Caco-2 (cell line): Measurements from ENCODE around the gene GKN1. TPM values are rescaled to one million over a fixed set of nuclear protein-coding genes. Genes with fewer than 3 reads are reported as not detected.

ENCODE experiments used
- BruUV-seq: library from RNA; stranded (reverse); fragments of 400-500 nt; replicated peaks from 2 replicates; lab custom pipeline; 2021; lab: Mats Ljungman, UMichigan
- CTCF ChIA-PET: fragments of 300-600 bp; sonication (Branson Sonifier 250); formaldehyde crosslinking; loops from one replicate; lab custom pipeline; 2022; ENCODE audit warnings: antibody characterized with exemption; lab: Charles Lee
- POLR2A ChIA-PET: fragments of 300-600 bp; sonication (Branson Sonifier 250); formaldehyde crosslinking; loops from one replicate; lab custom pipeline; 2022; ENCODE audit warnings: antibody characterized with exemption; lab: Charles Lee
- DNase-seq, 2 experiments: peaks; one replicate each; pipeline versions ENCODE4 v3.0.0 to v3.0.0-alpha.2; 2020 to 2022
- H3K27me3 ChIP-seq: replicated peaks from 2 replicates; pipeline ENCODE4 v1.6.0; 2011; ENCODE audit warnings: low read length; ENCODE audit not compliant: control insufficient read depth, insufficient read depth
- H3K36me3 ChIP-seq: 2 replicates; pipeline ENCODE4 v1.5.1; 2011; ENCODE audit warnings: low read length; ENCODE audit not compliant: control insufficient read depth, insufficient read depth
- H3K4me1 ChIP-seq: fragments of 250-450 bp; sonication (Bioruptor Pico); 2 replicates; pipeline ENCODE4 v1.5.1; 2020; ENCODE audit warnings: mild to moderate bottlenecking
- H3K4me3 ChIP-seq: 2 replicates; pipeline ENCODE4 v1.5.1; 2011; ENCODE audit warnings: low read depth, mild to moderate bottlenecking, control low read depth, low read length
- H3K9me3 ChIP-seq: fragments of 250-450 bp; sonication (Bioruptor Pico); 2 replicates; pipeline ENCODE4 v1.5.1; 2020; ENCODE audit warnings: mild to moderate bottlenecking, moderate library complexity
- H3K27ac Mint-ChIP-seq: one replicate; pipeline ENCODE4 v1.8.0; 2022; ENCODE audit warnings: mixed read lengths; ENCODE audit not compliant: unreplicated experiment
- H3K27me3 Mint-ChIP-seq: one replicate; pipeline ENCODE4 v1.8.0; 2022; ENCODE audit warnings: mixed read lengths; ENCODE audit not compliant: insufficient read depth, unreplicated experiment
- H3K36me3 Mint-ChIP-seq: one replicate; pipeline ENCODE4 v1.8.0; 2022; ENCODE audit warnings: mild to moderate bottlenecking, mixed read lengths; ENCODE audit not compliant: insufficient read depth, unreplicated experiment
- H3K4me1 Mint-ChIP-seq: one replicate; pipeline ENCODE4 v1.8.0; 2022; ENCODE audit warnings: low read depth, mixed read lengths; ENCODE audit not compliant: unreplicated experiment
- H3K4me3 Mint-ChIP-seq: one replicate; pipeline ENCODE4 v1.8.0; 2022; ENCODE audit warnings: mild to moderate bottlenecking, moderate library complexity, mixed read lengths; ENCODE audit not compliant: unreplicated experiment
- H3K9me3 Mint-ChIP-seq: one replicate; pipeline ENCODE4 v1.8.0; 2022; ENCODE audit warnings: mixed read lengths; ENCODE audit not compliant: unreplicated experiment
- intact Hi-C: fragments of 100-400 bp; cut with micrococcal nuclease; formaldehyde crosslinking; loops from one replicate; pipeline ENCODE4 v1.10.0; 2022; ENCODE audit not compliant: unreplicated experiment
- total RNA-seq: library from RNA; stranded (reverse); gene quantifications from 2 replicates; pipeline ENCODE4 v1.2.3, GENCODE V29; 2022
- TF ChIP-seq, protein P1 (sequence below), 2 experiments: fragments of 200-600 bp in 1 of 2; IDR thresholded peaks; 1 replicate in 1 of 2; 2 replicates in 1 of 2; pipeline versions ENCODE4 v1.5.1 to v1.8.0; 2011 to 2022; ENCODE audit warnings: antibody characterized with exemption in 1 of 2, control low read depth in 1 of 2, inconsistent platforms in 1 of 2, low read depth in 1 of 2, low read length in 1 of 2, mild to moderate bottlenecking in 1 of 2, moderate library complexity in 1 of 2; ENCODE audit not compliant: insufficient read depth in 1 of 2, severe bottlenecking in 1 of 2, unreplicated experiment in 1 of 2

The GKN1 gene
- total RNA-seq, 1 experiment from 2014 or later, result not detected

DNA sequence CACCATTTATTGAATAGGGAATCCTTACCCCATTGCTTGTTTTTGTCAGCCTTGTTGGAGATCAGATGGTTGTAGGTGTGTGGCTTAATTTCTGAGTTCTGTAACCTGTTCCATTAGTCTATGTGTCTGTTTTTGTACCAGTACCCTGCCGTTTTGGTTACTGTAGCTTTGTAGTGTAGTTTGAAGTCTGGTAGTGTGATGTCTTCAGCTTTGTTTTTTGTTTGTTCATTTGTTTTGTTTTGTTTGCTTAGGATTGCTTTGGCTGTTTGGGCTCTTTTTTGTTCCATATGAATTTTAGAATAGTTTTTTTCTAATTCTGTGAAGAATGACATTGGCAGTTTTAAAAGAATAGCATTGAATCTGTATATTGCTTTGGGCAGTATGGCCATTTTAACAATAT, 34.5 kb upstream of the GKN1 start:
- CTCF ChIA-PET, result no interaction called here
- H3K4me3 Mint-ChIP-seq, result no peak overlapping the region
- H3K36me3 Mint-ChIP-seq, result no peaks in the 10 kb centered on the region
- BruUV-seq, result no TSS peak
- H3K4me1 ChIP-seq, result no peaks in the 10 kb centered on the region
- no peak overlapping the region for H3K4me3 ChIP-seq
- H3K27ac Mint-ChIP-seq, result no peak overlapping the region
- H3K4me1 Mint-ChIP-seq, result no peaks in the 10 kb centered on the region
- H3K9me3 Mint-ChIP-seq, result peaks cover 13% of the 10 kb centered on the region
- no peaks in the 10 kb centered on the region for H3K36me3 ChIP-seq
- TF ChIP-seq, protein P1, sequence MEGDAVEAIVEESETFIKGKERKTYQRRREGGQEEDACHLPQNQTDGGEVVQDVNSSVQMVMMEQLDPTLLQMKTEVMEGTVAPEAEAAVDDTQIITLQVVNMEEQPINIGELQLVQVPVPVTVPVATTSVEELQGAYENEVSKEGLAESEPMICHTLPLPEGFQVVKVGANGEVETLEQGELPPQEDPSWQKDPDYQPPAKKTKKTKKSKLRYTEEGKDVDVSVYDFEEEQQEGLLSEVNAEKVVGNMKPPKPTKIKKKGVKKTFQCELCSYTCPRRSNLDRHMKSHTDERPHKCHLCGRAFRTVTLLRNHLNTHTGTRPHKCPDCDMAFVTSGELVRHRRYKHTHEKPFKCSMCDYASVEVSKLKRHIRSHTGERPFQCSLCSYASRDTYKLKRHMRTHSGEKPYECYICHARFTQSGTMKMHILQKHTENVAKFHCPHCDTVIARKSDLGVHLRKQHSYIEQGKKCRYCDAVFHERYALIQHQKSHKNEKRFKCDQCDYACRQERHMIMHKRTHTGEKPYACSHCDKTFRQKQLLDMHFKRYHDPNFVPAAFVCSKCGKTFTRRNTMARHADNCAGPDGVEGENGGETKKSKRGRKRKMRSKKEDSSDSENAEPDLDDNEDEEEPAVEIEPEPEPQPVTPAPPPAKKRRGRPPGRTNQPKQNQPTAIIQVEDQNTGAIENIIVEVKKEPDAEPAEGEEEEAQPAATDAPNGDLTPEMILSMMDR (IDR thresholded peaks at IDR 0.05; ENCODE audit: insufficient read depth in 1 of 2, low read depth in 1 of 2, low read length in 1 of 2, severe bottlenecking in 1 of 2, unreplicated experiment in 1 of 2), result no peak
- H3K27me3 ChIP-seq, result no peaks in the 10 kb centered on the region
- POLR2A ChIA-PET, result no interaction called here
- H3K9me3 ChIP-seq, result no peaks in the 10 kb centered on the region
- DNase-seq, result no peak
- intact Hi-C loops, result loop anchor here (5.0 kb wide), 1 partner anchor 367 kb away; no protein-coding TSS in a partner anchor
- peaks cover 13% of the 10 kb centered on the region for H3K27me3 Mint-ChIP-seq

DNA sequence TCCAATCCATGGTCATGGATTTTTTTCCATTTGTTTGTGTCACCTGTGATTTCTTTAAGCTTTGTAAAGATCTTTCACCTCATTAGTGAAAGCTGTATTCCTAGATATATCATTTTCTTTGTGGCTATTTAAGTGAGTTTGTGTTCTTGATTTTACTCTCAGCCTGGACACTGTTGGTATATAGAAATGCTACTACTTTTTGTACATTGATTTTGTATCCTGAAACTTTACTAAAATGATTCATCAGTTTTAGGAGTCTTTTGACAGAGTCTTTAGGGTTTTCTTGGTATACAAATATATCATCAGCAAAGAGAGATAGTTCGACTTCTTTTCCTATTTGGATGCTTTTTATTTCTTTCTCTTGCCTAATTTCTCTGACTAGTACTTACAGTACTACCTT, 34.1 kb upstream of the GKN1 start:
- no peak overlapping the region for H3K4me3 ChIP-seq
- Mint-ChIP-seq H3K4me3 (no peak overlapping the region), H3K4me1 (no peaks in the 10 kb centered on the region), H3K9me3 (peaks cover 13% of the 10 kb centered on the region), H3K36me3 (no peaks in the 10 kb centered on the region), H3K27ac (no peak overlapping the region), H3K27me3 (peaks cover 13% of the 10 kb centered on the region)
- CTCF ChIA-PET, result no interaction called here
- TF ChIP-seq, protein P1 (IDR thresholded peaks at IDR 0.05; ENCODE audit: insufficient read depth in 1 of 2, low read depth in 1 of 2, low read length in 1 of 2, severe bottlenecking in 1 of 2, unreplicated experiment in 1 of 2), result no peak
- H3K36me3 ChIP-seq, result no peaks in the 10 kb centered on the region
- POLR2A ChIA-PET, result no interaction called here
- no peaks in the 10 kb centered on the region for H3K9me3 ChIP-seq
- H3K27me3 ChIP-seq, result no peaks in the 10 kb centered on the region
- no TSS peak for BruUV-seq
- intact Hi-C loops, result loop anchor here (5.0 kb wide), 1 partner anchor 367 kb away; no protein-coding TSS in a partner anchor
- DNase-seq, result no peak
- H3K4me1 ChIP-seq, result no peaks in the 10 kb centered on the region

DNA sequence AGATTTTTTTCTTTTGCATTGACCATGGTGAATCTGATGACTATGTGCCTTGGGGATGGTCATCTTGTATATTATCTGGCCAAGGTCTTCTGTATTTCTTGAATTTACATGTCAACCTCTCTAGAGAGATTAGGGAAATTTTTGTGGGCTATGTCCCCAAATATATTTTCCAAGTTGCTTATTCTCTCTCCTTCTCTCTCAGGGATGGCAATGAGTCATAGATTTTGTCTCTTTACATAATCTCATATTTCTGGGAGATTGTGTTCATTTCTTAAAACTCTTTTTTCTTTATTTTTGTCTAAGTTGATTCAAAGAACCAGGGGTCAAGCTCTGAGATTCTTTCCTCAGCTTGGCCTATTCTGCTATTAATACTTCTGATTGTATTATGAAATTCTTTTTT, 31.6 kb upstream of the GKN1 start:
- Histone ChIP-seq H3K27me3 (no peaks in the 10 kb centered on the region), H3K9me3 (no peaks in the 10 kb centered on the region), H3K36me3 (no peaks in the 10 kb centered on the region), H3K4me3 (no peak overlapping the region), H3K4me1 (no peaks in the 10 kb centered on the region)
- Mint-ChIP-seq H3K9me3 (peaks cover 13% of the 10 kb centered on the region), H3K27ac (no peak overlapping the region), H3K4me1 (no peaks in the 10 kb centered on the region), H3K4me3 (no peak overlapping the region), H3K27me3 (peaks cover 16% of the 10 kb centered on the region), H3K36me3 (no peaks in the 10 kb centered on the region)
- TF ChIP-seq, protein P1 (IDR thresholded peaks at IDR 0.05; ENCODE audit: insufficient read depth in 1 of 2, low read depth in 1 of 2, low read length in 1 of 2, severe bottlenecking in 1 of 2, unreplicated experiment in 1 of 2), result no peak
- BruUV-seq, result no TSS peak
- POLR2A ChIA-PET, result interaction anchor here (1.0 kb wide), 1 partner anchor 8 kb away, joined by 3 read pairs; no protein-coding TSS in a partner anchor
- intact Hi-C loops, result loop anchor here (5.0 kb wide), 1 partner anchor 364 kb away; no protein-coding TSS in a partner anchor
- DNase-seq, result no peak
- CTCF ChIA-PET, result interaction anchor here (0.5 to 1.7 kb wide), 8 partner anchors 10 to 480 kb away, joined by 3 to 9 read pairs (median 4); partner anchors contain the start of gene GKN2
